ENCODE measurements around the gene SMCO3. TPM values are rescaled to one million over a fixed set of nuclear protein-coding genes. Genes with fewer than 3 reads are reported as not detected.

SMCO3 gene
- total RNA-seq, 1 experiment from 2014 or later, result not detected

GRCh38 chr12:14780859-14781258 lies 33.1 kb downstream of the SMCO3 start:
- no peaks in the 10 kb centered on the region for H3F3A ChIP-seq (ENCODE audit: low read length, unreplicated experiment)
- TF ChIP-seq CTCF (conservative IDR thresholded peaks at IDR 0.05; ENCODE audit: low read depth, low read length), result no peak
- H3K4me2 ChIP-seq (ENCODE audit: low read length), result no peak overlapping the region
- CTCF ChIA-PET, result no interaction called here
- POLR2A ChIA-PET (ENCODE audit: unreplicated experiment), result no interaction called here
- intact Hi-C loops (cut with micrococcal nuclease), result no loop called here
- H3K27me3 ChIP-seq (ENCODE audit: low read length), result no peaks in the 10 kb centered on the region
- BruUV-seq (replicated peaks), result no TSS peak
- peaks cover 6% of the 10 kb centered on the region for H3K79me2 ChIP-seq (ENCODE audit: low read length)
- H4K20me1 ChIP-seq (ENCODE audit: low read length), result no peaks in the 10 kb centered on the region
- H3K36me3 ChIP-seq (ENCODE audit: low read depth, low read length), result no peaks in the 10 kb centered on the region; the same call in 1 of the 2 replicates
- ATAC-seq (no peak), DNase-seq (no peak)
- no peaks in the 10 kb centered on the region for H3K9me2 ChIP-seq (replicated peaks; ENCODE audit: low read length)
- no peak overlapping the region for H3K27ac ChIP-seq (ENCODE audit: low read length)
- no peaks in the 10 kb centered on the region for H3K9me3 ChIP-seq (ENCODE audit: low read length)
- H3K4me1 ChIP-seq (ENCODE audit: insufficient read depth, low read length), result peaks cover 23% of the 10 kb centered on the region
- H3K9ac ChIP-seq (ENCODE audit: low read length), result no peak overlapping the region
- no peak overlapping the region for H3K4me3 ChIP-seq (ENCODE audit: low read length)
- H2AFZ ChIP-seq (ENCODE audit: low read length), result no peak overlapping the region

- Histone ChIP-seq H3K9me3 (ENCODE audit: low read length) (no peaks in the 10 kb centered on the region), H3K36me3 (ENCODE audit: low read depth, low read length) (no peaks in the 10 kb centered on the region; the same call in 1 of the 2 replicates), H3K4me3 (ENCODE audit: low read length) (no peak overlapping the region), H3K9me2 (replicated peaks; ENCODE audit: low read length) (no peaks in the 10 kb centered on the region), H3K4me1 (ENCODE audit: insufficient read depth, low read length) (peaks cover 26% of the 10 kb centered on the region), H3K4me2 (ENCODE audit: low read length) (no peak overlapping the region), H3K9ac (ENCODE audit: low read length) (no peak overlapping the region), H2AFZ (ENCODE audit: low read length) (no peak overlapping the region), H3K79me2 (ENCODE audit: low read length) (peaks cover 16% of the 10 kb centered on the region), H3F3A (ENCODE audit: low read length, unreplicated experiment) (no peaks in the 10 kb centered on the region), H3K27me3 (ENCODE audit: low read length) (no peaks in the 10 kb centered on the region), H3K27ac (ENCODE audit: low read length) (no peak overlapping the region), H4K20me1 (ENCODE audit: low read length) (no peaks in the 10 kb centered on the region)
- BruUV-seq (replicated peaks), result no TSS peak
- POLR2A ChIA-PET (ENCODE audit: unreplicated experiment), result no interaction called here
- no peak for TF ChIP-seq EZH2phosphoT487 (IDR thresholded peaks at IDR 0.05; ENCODE audit: borderline replicate concordance, low read length)
- TF ChIP-seq CTCF (conservative IDR thresholded peaks at IDR 0.05; ENCODE audit: low read depth, low read length), result no peak
- TF ChIP-seq EZH2 (IDR thresholded peaks at IDR 0.05; ENCODE audit: low read length, unreplicated experiment), result no peak
- DNase-seq (no peak), ATAC-seq (no peak)
- CTCF ChIA-PET, result no interaction called here
- intact Hi-C loops (cut with micrococcal nuclease), result no loop called here
Observed at GRCh38 chr12:14779834-14780233, 34.1 kb downstream of the SMCO3 start.

GRCh38 chr12:14777271-14777670 lies 36.7 kb downstream of the SMCO3 start:
- intact Hi-C loops (cut with micrococcal nuclease), result loop anchor here (1.0 kb wide), 1 partner anchor 26 kb away; the partner anchor contains the start of genes C12orf60 and WBP11
- Histone ChIP-seq H4K20me1 (ENCODE audit: low read length) (no peaks in the 10 kb centered on the region), H3K4me1 (ENCODE audit: insufficient read depth, low read length) (peaks cover 32% of the 10 kb centered on the region), H3K9me2 (replicated peaks; ENCODE audit: low read length) (no peaks in the 10 kb centered on the region), H3F3A (ENCODE audit: low read length, unreplicated experiment) (no peaks in the 10 kb centered on the region), H3K4me2 (ENCODE audit: low read length) (peak overlapping the region; percentile 89), H3K27ac (ENCODE audit: low read length) (peak overlapping the region; percentile 64), H3K36me3 (ENCODE audit: low read depth, low read length) (no peaks in the 10 kb centered on the region), H3K9me3 (ENCODE audit: low read length) (no peaks in the 10 kb centered on the region), H3K4me3 (ENCODE audit: low read length) (peak overlapping the region; percentile 92; the same call in 1 of the 2 replicates), H2AFZ (ENCODE audit: low read length) (no peak overlapping the region), H3K9ac (ENCODE audit: low read length) (no peak overlapping the region), H3K79me2 (ENCODE audit: low read length) (peaks cover 23% of the 10 kb centered on the region), H3K27me3 (ENCODE audit: low read length) (no peaks in the 10 kb centered on the region)
- peak; percentile 25 for ATAC-seq
- TF ChIP-seq EZH2phosphoT487 (IDR thresholded peaks at IDR 0.05; ENCODE audit: borderline replicate concordance, low read length), result no peak
- no peak for TF ChIP-seq EZH2 (IDR thresholded peaks at IDR 0.05; ENCODE audit: low read length, unreplicated experiment)
- TF ChIP-seq CTCF (conservative IDR thresholded peaks at IDR 0.05; ENCODE audit: low read depth, low read length), result no peak
- no TSS peak for BruUV-seq (replicated peaks)
- peak; percentile 86 for DNase-seq
- CTCF ChIA-PET, result interaction anchor here (1.2 kb wide), 1 partner anchor 9 kb away, joined by 3 read pairs; no protein-coding TSS in a partner anchor
- POLR2A ChIA-PET (ENCODE audit: unreplicated experiment), result no interaction called here
